GM21529 (cell line): ENCODE measurements around the gene TIMM8B.
"Not testable (repeated sequence)": the region's sequence is repeated elsewhere in the genome, so short reads cannot be mapped to it uniquely, and the experiment has no call there.

Experiments
- ATAC-seq: cut with Tn5 transposase; IDR thresholded peaks from one replicate; pipeline ENCODE4 v1.9.1; 2021; ENCODE audit not compliant: unreplicated experiment

Gene TIMM8B, protein sequence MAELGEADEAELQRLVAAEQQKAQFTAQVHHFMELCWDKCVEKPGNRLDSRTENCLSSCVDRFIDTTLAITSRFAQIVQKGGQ

DNA sequence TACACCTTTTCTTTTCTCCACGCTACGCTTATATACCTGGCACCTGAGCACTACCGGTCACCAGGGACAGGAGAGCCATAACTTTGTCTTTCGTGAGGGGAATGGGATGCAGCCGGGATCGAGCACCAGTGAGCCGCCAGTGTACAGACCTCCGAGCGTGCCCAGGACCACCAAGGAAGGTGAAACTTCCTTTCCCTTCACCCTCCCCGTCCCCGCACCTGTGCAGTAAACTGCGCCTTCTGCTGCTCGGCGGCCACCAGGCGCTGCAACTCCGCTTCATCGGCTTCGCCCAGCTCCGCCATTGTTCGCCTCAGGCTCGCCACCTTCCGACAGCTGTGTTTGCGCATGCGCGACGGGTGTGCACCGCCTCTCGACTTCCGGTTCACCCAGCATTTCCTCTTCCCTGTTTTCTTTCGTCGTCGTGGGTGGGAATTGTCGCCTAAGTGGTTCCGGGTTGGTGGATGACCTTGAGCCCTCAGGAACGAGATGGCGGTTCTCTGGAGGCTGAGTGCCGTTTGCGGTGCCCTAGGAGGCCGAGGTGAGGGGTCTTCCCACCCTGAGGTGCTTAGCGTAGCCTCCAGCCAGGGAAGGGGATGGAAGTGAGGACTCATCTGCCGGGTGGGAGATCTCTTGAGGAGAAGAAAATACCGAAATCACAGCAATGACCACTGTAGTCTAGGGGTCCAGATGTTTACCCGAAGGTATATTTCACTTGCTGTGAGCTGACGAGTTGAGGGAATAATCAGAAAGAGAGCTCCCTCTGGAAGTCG lies at the start of gene TIMM8B, which contains the start of gene SDHD:
TIMM8B (minus strand) TSS at position 335 of the 770 bp plus-strand sequence; CDS start at position 302, 33 bp downstream.
SDHD (plus strand) TSS at position 452 of the 770 bp plus-strand sequence; CDS start at position 487, 35 bp downstream.
- peak; percentile 87 for ATAC-seq

DNA sequence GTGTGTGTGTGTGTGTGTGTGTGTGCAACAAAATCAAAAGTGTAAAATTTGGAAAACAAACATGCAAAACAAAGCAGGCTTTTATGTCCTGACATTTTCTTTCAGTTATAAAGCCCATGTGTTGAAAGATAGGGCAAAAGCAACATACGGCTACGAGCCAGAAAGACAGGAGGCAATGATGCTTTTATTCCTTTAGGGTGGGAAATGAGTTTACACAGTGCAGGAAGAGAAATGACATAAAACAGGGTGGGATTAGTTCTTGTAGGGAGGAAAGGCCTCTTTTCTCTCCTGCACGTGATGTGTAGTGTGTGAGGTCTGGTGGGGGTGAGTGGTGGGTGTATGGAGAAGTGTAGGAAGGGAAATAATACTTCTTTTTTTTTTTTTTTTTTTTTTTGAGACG lies 47.9 kb upstream of the TIMM8B start:
- ATAC-seq = no peak

DNA sequence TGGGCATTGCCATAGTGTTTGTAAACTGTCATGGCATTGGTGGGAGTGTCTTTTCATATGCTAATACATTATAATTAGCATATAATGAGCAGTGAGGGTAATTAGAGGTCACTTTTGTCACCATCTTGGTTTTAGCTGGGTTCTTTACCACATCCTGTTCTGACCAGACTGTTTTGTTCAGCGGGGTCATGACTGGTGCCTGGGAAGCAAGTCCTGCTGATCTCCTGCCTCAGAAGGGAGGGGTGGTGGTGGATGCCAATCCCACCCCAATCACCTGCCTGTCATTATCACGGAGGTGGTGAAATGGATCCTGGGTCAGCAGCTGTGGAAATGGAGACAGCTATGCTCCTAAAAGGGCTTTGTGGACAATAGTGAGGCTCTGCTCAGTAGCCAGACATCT lies 46.2 kb upstream of the TIMM8B start:
- ATAC-seq = no peak

DNA sequence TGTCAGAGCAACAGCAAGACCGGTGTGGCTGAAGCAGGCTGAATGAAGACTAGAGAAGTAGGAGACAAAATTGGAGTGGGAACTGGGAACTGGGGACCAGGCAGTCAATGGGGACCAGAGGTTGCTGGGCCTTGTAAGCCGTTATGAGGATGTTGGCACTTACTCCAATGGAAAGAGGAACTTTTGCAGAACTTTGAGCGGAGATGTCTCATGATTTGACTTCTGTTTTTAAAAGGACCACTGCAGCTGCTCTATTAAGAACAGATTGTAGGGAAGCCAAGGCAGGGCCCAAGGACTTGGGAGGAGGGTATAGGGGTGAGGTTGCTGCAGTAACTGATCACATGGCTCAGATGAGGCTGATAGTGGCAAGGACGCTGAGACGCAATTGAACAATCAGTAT lies 43.1 kb upstream of the TIMM8B start:
- no peak for ATAC-seq

DNA sequence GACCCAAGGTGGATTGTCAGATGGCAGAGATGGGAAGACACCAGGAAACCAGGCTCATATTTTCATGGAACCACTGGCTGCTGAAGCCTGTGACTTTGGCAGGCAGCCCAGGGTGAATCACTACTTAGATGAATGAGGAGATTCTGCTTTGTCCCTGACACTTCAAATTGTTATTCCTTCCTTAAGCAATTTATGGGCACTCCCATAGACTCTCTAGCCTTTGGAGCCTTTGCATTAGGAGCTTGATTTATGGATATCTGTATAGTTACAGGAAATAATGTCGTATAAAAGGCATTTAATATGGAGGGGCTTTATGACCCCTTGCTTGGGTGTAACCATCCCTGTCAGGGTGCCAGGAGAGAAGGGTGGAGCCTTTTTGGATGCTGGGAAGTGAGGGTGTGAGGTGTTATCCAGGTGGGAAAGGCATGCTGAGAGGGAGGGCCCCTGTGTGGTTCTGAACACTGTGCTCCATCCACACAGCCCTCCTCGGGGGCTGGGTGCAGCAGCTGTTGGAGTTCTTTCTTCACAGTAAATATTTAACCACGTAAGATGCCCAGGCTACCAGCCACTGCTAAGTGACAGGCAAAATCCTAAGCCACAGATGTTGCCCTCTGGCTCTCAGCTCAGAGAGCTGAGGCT lies 42.0 kb upstream of the TIMM8B start:
- ATAC-seq = no peak

DNA sequence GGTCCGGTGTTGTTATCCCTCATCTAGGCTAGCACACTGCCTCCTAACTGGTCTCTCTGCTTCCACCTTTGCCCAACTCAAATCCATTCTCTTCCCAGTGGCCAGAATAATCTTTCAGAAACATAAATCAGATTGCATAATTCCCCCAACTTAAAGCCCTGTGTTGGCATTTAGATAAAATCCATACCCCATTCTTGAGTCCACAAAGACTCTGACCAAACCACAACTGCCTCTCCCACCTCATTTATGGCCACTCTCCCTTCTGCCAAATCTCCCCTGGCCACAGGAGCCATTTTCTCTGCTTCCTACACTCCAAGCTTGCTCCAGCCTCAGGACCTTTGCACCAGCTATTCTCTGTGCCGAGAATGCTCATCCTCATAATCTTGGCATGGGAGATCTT lies 40.5 kb upstream of the TIMM8B start:
- no peak for ATAC-seq

DNA sequence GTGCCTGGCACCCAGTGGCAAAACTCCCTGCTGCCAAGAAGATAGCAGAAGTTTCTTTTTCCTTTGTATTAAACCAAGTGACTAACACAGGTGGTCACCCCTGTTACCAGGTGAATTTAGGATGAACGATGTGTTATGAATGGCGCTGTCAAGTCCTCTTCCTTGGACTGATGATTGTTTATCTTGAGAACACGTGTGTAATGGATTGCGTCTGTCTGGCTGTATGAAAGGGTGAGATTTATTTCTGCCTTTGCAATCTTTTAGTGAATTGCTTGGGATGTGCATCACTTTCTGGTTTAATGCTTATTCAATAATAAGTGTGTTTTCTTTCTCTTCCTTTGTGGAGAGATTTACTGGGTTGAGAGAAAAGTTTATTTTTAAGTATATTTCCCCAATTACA lies 36.6 kb upstream of the TIMM8B start:
- ATAC-seq = no peak

DNA sequence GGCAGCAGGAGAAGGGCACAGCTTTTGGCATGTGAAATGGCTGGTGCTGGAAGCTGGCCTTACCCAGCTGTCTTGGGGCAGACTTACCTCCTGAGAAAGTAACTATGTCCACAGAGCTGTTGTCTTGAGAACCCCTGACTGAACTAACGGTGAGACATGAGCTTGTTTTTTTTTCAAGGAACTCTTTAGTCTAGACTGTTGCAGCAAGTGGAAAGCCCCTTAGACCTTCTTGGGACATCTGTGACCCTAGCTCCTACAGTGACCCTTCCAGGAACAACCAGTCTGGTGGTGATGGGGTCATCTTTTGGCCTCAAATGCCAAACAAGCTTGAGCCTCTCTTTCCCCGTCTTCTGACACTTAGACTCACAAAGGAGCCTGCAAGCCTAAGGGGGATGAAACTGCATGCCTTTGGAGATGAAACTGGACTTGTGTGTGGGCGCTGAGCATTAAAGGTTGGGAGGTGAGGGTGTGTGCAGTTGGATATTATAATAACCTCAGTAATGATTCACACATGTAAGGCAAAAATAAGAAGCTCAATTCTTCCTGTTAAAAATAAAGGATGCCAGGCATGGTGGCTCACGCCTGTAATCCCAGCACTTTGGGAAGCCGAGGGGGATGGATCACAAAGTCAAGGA lies 35.5 kb upstream of the TIMM8B start:
- ATAC-seq = no peak

DNA sequence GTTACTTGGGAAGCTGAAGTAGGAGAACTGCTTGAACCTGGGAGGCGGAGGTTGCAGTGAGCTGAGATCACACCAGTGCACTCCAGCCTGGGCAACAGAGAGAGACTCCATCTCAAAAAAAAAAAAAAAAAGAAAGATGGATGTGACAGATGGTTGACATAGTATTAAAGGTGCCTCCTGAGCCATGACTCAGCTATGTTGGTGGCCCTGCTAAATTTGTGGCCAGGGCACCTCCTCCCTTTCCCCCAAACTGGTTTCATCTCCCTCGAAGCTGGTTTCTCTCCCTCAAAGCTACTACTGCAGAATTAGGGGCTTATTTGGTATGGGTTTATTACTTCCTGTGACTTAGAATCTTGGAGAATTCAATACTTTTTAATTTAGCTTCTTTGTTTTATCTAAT lies 31.6 kb upstream of the TIMM8B start:
- ATAC-seq = no peak

DNA sequence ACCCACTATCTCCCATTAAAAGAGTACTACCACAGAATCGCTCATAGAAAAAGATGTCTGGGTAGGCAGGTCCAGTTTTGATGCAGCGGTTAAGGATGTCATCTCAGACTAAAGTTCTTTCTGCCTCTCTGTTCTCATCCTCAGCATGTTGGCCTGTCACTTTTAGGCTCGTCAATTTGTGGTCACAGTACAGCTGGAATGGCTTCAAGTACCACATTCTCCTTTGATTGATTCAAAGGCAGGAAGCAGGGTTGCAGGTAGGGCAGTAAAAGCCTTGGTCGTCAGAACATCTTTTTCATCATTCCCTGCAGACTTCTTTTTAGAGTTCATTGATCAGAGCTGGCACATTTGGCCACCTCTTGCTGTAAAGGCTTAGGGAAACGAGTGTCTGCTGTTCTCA lies 28.8 kb upstream of the TIMM8B start:
- no peak for ATAC-seq

DNA sequence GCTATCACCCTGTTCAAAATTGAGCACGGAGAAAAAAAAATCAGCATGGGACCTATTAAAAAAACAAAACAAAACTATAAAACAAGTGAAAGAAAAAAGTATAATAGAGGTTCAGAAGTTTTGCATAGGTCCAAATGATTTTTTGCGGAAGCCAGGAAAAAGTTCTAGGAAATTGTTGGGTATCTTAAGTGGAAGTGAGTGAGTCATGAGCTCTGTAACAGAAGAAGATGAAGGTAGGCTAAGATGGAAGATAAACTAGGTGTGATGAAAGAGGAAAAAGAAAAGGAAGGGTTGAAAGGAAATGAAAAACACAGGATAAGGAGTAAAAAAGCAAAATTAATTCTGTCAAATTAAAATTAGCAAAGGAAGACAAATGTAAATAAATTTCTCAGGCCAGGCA lies 27.9 kb upstream of the TIMM8B start:
- ATAC-seq = no peak

DNA sequence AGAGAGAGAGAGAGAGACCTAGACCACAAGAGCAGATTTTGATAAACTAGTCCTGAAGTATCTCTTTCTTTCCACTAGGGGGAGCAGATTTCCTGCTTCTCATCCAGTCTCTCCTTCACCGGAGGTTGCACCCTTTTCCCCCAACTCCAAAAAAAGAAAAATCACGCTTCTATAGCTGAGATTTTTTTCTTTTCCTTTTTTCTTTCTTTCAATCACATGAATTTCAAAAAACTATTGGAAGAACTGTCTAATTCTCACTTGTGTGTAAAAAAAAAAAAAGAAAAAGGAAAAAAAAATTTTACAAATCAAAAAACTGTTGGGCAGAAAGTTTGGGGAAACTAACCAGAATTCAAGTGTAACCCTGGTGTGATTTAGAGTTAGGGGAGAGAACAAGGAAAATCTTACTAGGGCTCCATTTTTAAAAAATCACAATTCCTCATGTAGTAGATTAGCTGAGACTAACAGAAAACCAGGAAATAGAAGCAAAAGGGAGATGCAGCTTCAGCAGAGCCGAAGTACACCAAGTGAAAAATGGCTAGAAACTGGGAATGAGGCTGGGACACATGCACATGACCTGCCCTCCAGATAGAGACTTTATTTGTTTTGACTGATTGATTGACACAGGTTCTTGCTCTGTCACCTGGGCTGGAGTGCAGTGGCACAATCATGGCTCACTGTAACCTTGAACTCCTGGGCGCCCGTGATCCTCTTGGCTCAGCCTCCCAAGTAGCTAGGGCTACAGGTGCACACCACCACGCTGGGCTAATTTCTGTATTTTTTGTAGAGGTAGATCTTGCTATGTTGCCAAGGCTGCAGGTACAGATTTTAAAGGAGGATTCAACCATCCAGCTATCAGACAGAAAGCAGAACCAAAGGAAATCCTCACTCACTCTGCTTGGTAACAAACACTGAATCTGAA lies 27.2 kb upstream of the TIMM8B start:
- ATAC-seq = peak; percentile 70

DNA sequence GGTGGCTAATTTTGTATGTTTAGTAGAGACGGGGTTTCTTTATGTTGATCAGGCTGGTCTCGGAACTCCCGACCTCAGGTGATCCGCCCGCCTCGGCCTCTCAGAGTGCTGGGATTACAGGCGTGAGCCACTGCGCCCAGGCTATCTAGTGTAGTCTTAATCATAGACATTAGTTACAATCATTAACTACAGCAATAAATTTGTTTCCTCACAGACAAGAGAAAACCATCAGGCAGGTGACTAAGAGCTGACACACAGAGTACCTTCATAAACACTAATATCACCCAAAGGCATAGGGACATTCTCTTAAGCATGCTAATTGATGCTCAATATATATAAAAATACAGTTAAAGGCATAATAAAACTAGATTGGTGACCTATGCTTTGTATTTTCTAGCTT lies 19.5 kb upstream of the TIMM8B start:
- no peak for ATAC-seq

DNA sequence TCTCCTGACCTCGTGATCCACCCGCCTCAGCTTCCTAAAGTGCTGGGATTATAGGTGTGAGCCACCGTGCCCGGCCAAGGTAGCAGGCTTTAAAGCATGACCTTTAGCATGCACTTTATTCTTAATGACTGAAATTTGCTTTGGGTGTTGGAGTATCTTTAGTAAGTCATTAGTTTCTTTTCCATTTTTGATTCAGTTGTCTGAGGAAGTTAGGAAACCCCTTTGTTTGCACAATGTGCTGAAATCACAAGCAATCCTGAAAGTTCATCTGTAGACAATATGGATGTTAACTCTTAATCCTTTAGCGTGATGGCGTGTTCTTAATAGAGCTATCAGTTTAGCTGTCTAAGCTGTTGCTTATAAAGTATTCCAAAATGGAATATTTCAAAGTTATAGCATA lies 16.9 kb upstream of the TIMM8B start:
- ATAC-seq = no peak

DNA sequence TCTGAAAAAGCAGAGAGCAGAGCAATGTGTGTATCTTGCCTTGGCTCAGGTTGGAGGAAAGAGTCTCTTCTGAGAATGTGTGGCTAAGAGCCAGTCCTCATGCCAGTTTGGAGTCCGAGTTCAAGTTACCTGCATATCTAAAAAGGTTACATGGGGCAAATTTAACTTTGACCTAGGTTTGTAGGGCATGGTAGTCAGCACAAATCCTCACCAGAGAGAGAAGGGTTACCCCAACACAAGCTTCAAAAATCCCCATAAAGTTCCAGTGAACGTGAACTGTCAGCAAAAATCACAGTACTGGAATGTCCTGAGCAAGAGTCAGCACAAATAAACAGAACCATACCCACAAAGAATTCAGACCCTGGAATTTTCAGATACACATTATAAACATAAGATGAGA lies 13.9 kb upstream of the TIMM8B start:
- no peak for ATAC-seq

DNA sequence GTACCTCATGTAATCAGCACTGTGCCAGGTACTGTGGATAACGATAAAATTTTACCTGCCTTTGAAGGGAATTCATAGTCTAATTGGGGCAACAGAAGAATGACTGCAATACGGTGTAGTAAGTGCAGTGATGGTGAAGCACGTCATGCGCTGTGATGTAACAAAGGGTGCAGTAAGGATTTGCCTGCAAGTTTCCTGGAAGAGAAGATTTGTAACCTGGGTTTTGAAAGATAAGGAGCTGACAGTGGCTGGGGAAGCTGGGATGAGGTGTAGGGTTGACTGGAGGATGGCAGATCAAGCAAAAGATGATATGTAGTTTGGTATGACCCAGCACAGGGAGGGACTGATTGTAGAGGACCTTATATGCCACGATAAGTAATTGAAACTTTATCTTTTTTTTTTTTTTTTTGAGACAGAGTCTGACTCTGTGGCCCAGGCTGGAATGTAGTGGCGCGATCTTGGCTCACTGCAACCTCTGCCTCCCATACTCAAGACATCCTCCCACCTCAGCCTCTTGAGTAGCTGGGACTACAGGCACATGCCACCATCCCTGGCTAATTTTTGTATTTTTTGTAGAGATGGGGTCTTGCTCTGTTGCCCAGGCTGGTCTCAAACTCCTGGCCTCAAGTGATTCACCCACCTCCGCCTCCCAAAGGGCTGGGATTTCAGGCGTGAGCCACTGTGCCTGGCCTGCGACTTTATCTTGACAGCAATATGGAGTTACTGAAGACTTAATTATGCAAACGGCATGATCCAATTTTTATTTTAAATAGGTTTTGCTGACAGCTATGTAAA lies 11.4 kb upstream of the TIMM8B start:
- no peak for ATAC-seq

DNA sequence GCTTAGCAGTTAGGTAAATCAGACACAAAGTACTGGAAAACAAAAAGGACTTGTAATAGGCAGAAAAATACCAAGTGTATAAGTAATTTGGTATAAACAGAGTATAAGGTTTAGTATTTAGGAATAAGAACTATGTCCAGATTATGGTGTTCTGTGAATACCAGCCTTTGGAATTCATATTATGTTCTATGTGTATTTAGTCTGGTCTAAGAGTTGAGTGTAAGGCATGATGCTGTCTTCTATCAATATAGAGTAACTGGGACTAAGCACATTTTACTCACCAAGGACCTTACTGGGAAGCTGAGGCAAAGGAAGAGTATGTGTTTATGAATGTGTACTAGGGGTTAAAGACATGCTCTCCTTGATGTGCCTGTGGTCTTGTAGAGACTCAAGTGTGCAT lies 9.6 kb upstream of the TIMM8B start:
- ATAC-seq = no peak

DNA sequence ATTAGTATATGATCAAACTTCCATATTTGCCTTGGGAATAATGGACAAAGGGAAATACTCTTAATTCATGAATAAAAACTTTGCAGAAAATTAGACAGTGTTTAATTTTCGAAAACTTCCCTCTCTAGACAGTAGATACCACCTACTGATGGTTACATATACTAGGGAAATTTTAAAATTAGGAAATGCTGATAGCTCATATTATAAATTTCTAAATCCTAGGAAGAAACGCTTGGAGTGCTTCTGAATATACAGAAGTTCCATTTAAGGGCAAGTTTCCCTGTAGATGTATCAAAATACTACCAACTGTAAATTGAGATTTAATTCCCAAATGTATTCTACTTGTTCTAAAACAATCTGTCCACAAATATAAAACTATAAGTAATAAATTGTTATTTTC lies 8.7 kb upstream of the TIMM8B start:
- not testable (repeated sequence) for ATAC-seq

DNA sequence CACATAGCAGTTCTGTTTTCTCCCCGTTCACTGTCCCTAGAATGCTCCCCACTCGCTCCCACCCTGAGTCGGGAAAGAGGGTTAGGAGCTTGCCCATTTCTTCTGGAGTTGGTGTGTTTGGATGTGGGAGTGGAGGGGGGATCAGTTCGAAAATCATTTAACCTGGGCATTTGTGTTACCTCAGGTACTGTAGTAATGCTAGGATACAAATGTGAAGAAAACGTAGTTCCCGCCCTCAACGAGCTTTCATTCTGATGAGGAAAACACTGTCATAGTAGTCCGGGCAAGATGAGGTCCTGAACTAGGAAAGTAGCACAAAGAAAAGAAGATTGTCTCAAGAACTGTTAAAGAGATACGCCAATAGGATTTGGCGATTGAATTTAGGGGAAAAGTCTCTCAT lies 656 bp upstream of the TIMM8B start:
- ATAC-seq = no peak

DNA sequence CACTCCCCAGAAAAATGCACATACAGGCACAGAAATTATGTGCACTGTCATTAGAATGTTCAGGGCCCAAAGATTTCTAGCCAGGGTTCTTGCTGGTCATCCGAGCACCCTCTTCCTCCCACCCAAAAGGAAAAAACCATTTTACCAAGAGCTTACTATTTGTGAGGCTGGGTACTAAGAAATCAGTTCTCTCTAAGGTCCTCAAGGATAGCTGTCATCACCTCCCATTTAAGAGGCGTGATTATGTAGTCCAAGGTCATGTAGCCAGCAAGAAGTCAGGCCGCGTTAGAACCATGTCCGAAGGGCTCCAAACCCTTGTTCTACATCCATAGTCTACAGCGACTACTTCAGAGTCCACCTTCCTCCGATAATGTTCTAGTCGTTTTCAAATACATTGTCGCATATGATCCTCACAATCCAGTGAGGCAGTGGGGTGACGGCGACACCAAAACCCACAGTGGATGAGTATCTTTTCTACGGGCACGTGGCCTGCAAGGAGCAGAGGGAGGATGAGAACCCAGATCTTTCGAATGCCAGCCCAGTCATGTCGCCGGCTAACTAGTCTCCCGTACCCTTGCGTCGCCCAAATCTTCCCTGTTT lies 634 bp downstream of the TIMM8B start:
- peak; percentile 38 for ATAC-seq
